ENCODE data around the gene RHOG. TPM values are rescaled to one million over a fixed set of nuclear protein-coding genes. Genes with fewer than 3 reads are reported as not detected.
A peak's percentile ranks its signal among the peaks of the same experiment; 100 is the strongest.
"Not testable (repeated sequence)": the region's sequence is repeated elsewhere in the genome, so short reads cannot be mapped to it uniquely, and the experiment has no call there.

Gene RHOG
- total RNA-seq, 1 donor from 2014 or later = 25.0 TPM

DNA sequence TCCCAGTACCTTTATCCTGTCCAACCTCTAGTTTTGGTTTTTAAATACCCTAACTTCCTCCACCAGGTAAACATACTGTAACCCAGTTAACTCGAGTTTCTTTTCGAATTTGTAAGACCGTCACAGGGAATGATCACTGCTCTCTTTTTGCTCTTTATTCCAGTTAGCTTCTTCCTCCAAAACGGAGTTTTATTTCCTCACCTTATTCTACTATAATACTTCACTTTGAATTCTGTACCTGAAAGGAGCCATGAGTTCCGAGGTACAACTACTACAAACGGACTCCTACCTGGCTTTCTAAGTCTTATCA is 44.8 kb downstream of the RHOG start:
- DNase-seq (ENCODE audit: low spot score, unreplicated experiment) = no peak
- H3K27me3 Mint-ChIP-seq = no peaks in the 10 kb centered on the region
- peaks cover 10% of the 10 kb centered on the region for H3K36me3 Mint-ChIP-seq (ENCODE audit: insufficient read depth)
- H3K4me1 Mint-ChIP-seq (ENCODE audit: low read depth) = peaks cover 20% of the 10 kb centered on the region
- H3K4me3 Mint-ChIP-seq (ENCODE audit: low read depth) = peak overlapping the region; percentile 92
- H3K9me3 Mint-ChIP-seq (ENCODE audit: low read depth) = no peaks in the 10 kb centered on the region
- TF ChIP-seq, protein P1, sequence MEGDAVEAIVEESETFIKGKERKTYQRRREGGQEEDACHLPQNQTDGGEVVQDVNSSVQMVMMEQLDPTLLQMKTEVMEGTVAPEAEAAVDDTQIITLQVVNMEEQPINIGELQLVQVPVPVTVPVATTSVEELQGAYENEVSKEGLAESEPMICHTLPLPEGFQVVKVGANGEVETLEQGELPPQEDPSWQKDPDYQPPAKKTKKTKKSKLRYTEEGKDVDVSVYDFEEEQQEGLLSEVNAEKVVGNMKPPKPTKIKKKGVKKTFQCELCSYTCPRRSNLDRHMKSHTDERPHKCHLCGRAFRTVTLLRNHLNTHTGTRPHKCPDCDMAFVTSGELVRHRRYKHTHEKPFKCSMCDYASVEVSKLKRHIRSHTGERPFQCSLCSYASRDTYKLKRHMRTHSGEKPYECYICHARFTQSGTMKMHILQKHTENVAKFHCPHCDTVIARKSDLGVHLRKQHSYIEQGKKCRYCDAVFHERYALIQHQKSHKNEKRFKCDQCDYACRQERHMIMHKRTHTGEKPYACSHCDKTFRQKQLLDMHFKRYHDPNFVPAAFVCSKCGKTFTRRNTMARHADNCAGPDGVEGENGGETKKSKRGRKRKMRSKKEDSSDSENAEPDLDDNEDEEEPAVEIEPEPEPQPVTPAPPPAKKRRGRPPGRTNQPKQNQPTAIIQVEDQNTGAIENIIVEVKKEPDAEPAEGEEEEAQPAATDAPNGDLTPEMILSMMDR (IDR thresholded peaks at IDR 0.05; ENCODE audit: unreplicated experiment) = no peak
- peak overlapping the region; percentile 94 for H3K27ac Mint-ChIP-seq

DNA sequence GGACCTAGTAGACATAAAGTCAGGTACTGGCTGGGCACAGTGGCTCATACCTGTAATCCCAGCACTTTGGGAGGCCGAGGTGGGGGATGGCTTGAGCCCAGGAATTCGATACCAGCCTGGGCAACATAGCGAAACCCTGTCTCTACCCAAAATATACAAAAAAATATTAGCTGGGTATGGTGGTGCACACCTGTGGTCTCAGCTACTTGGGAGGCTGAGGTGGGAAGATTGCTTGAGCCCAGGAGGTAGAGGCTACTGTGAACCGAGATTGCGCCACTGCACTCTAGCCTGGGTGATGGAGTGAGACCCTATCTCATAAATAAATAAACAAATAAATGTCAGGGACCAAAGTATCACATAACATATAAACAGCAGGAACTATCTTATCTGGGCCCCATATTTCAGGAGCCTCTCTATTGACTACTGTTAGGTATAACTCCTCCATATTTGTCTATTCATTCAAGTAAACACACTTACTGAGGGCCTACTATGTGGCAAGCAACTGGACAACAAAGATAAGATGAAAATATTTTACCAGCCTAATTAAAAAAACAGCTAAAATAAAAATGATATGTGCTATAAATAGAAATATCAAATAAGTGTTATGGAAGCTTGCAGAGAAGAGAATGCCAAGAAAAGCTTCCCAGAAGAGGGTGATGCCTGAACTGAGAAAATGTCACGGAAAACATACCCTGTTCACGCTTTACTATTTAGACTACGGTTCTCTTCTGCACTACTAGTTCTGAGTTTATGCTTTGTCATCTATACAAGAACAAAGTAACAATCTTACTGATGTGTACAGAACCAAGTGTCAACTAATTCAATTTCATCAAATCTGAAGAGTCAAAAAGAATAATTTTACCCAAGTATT is 45.4 kb downstream of the RHOG start:
- TF ChIP-seq, protein P1 (IDR thresholded peaks at IDR 0.05; ENCODE audit: unreplicated experiment) = no peak
- no peak for DNase-seq (ENCODE audit: low spot score, unreplicated experiment)
- Mint-ChIP-seq H3K4me1 (ENCODE audit: low read depth) (peaks cover 20% of the 10 kb centered on the region), H3K4me3 (ENCODE audit: low read depth) (peak overlapping the region; percentile 92), H3K9me3 (ENCODE audit: low read depth) (no peaks in the 10 kb centered on the region), H3K36me3 (ENCODE audit: insufficient read depth) (peaks cover 10% of the 10 kb centered on the region), H3K27me3 (no peaks in the 10 kb centered on the region), H3K27ac (peak overlapping the region; percentile 94)

DNA sequence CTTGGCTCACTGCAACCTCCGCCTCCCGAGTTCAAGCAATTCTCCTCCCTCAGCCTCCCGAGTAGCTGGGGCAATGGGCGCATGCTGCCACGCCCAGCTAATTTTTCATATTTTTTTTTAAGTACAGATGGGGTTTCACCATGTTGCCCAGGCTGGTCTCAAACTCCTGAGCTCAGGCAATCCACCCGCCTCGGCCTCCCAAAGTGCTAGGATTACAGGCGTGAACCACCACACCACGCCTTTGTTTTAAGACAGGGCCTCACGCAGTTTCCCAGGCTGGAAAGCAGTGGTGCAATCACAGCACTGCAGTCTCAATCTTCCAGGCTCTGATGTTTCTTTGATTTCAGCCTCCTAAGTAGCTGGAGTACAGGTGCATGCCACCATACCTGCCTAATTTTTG is 46.4 kb downstream of the RHOG start:
- not testable (repeated sequence) for H3K4me3 Mint-ChIP-seq (ENCODE audit: low read depth); H3K9me3 Mint-ChIP-seq (ENCODE audit: low read depth); DNase-seq (ENCODE audit: low spot score, unreplicated experiment); H3K27me3 Mint-ChIP-seq
- Mint-ChIP-seq H3K27ac (peak overlapping the region; percentile 74), H3K36me3 (ENCODE audit: insufficient read depth) (peaks cover 10% of the 10 kb centered on the region), H3K4me1 (ENCODE audit: low read depth) (peaks cover 20% of the 10 kb centered on the region)

DNA sequence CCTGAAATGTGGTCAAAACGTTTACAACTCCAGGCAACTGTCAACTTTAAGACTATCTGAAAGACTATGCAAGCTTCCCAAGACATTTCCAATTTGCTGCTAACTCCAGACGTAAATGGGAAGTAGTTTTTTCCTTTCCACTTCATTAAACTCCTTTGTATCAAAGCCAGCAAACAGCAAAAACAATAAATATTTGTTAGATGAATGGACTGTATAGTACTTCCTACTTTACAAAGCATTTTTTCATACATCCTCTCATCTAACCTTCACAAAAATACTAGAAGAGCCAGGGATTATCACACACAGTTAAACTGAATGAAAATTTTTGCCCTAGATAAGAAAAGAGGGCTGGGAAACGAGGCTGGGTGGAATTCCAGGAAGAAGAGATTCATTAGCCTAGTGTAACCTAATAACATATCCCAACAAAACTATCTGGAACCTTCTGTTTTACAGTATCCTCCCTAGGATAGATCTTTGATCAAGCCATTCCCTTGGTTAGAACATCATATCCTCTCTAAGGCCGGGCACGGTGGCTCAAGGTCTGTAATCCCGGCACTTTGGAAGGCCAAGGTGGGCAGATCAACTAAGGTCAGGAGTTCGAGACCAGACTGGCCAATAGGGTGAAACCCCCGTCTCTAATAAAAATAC is 53.9 kb downstream of the RHOG start:
- no peaks in the 10 kb centered on the region for H3K27me3 Mint-ChIP-seq

DNA sequence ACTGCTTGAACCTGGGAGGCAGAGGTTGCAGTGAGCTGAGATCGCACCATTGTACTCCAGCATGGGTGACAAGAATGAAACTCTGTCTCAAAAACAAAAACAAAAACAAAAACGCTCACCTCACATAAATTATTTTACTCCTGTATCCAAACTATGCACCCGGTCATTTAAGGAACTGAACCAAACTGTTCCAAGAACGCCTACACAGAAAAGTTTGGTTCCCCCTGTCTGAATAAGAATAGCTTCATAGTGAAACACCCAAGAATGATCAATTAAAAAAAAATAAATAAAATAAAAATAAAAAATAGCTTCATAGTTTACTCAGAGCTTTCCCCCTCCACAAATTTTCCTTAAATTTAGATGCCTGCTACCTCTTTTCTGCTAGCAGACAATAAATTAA is 57.1 kb downstream of the RHOG start:
- no peak overlapping the region for H3K27ac Mint-ChIP-seq
- TF ChIP-seq, protein P1 (IDR thresholded peaks at IDR 0.05; ENCODE audit: unreplicated experiment) = no peak
- no peaks in the 10 kb centered on the region for H3K9me3 Mint-ChIP-seq (ENCODE audit: low read depth)
- DNase-seq (ENCODE audit: low spot score, unreplicated experiment) = no peak
- H3K4me1 Mint-ChIP-seq (ENCODE audit: low read depth) = peaks cover 3% of the 10 kb centered on the region
- H3K4me3 Mint-ChIP-seq (ENCODE audit: low read depth) = no peak overlapping the region
- peaks cover 7% of the 10 kb centered on the region for H3K36me3 Mint-ChIP-seq (ENCODE audit: insufficient read depth)
- no peaks in the 10 kb centered on the region for H3K27me3 Mint-ChIP-seq

More for the DNA sequence above, 53.9 kb downstream of the RHOG start:
- peaks cover 3% of the 10 kb centered on the region for H3K36me3 Mint-ChIP-seq (ENCODE audit: insufficient read depth)
- TF ChIP-seq, protein P1 (IDR thresholded peaks at IDR 0.05; ENCODE audit: unreplicated experiment) = no peak
- no peaks in the 10 kb centered on the region for H3K9me3 Mint-ChIP-seq (ENCODE audit: low read depth)
- DNase-seq (ENCODE audit: low spot score, unreplicated experiment) = no peak
- no peak overlapping the region for H3K4me3 Mint-ChIP-seq (ENCODE audit: low read depth)
- peak overlapping the region; percentile 56 for H3K27ac Mint-ChIP-seq
- H3K4me1 Mint-ChIP-seq (ENCODE audit: low read depth) = peaks cover 3% of the 10 kb centered on the region
